ENCODE measurements around the gene RAP1A.
"Not testable (repeated sequence)": the region's sequence is repeated elsewhere in the genome, so short reads cannot be mapped to it uniquely, and the experiment has no call there.

RAP1A gene

DNA sequence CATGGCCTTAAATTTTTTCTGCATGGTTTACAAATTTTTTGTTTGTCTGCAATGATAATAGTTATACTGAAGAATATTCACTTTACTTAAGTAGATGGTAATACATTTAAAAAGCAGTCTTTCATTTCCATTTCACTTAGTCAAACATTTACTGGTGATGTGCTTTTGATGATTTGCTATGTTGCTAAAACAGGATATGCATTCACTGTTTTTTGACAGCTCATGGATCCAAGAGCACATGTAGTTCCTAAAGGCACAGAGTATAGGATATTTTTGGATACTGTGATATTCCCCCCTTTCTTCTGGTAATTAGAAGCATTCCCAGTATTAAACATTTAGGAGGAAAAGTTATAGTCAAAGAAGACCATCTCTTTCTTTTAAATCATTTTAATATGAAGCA lies 45.9 kb downstream of the RAP1A start:
- DNase-seq (ENCODE audit: low read depth), result no peak

DNA sequence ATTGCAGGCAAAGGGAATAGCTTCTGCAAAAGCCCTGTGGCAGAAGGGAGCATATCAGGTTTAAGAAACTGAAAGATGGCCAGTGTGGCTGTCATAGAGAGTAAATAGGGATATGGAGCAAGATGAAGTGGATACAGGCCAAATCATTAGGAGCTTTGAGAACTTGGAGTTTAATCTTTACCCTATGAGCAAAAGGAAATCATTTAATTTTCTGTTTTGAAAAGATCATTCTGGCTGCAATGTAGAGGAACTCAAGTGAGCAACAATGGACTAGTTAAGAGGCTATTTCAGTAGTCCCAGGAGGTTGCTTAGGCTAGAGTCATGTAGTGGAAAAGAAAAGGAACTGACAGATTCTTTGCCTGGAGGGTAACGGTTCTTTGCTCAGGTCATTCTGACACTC lies 47.2 kb downstream of the RAP1A start:
- peak; percentile 16 for DNase-seq (ENCODE audit: low read depth)

DNA sequence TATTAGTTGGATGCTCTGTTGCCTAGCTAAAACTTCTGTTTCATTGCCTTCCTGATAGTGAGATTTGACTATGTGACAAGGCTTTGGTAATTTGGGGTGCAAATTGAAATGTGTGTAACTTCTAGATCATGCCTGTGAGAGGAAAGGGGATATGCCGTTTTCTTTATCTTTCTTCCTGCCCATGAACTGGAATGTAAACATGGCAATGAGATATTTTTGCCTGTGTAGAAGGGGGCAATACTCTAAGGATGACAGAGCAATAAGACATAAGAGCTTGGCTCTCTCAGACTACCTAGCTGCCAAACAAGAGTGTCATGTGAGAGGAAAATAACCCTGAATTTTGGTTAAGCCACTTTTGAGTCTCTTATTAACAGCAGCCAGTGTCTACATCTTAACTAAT lies 49.7 kb downstream of the RAP1A start:
- DNase-seq (ENCODE audit: low read depth), result peak; percentile 17

DNA sequence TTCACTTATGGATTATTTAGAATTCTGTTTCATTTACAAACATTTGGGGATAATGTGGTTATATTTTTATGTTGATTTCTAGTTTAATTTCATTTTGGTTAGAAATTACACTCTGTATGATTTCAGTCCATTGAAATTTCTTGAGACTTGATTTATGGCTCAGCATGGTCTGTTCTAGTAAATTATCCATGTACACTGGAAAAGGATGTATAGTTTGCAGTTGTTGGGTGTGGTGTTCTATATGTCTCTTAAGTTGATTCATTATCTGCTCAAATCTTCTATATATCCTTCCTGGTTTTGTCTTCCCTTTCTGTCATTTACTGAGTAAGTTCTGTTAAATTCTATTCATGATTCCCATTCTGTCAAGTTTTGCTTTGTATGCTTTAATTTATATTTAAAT lies 52.3 kb downstream of the RAP1A start:
- DNase-seq (ENCODE audit: low read depth), result no peak

DNA sequence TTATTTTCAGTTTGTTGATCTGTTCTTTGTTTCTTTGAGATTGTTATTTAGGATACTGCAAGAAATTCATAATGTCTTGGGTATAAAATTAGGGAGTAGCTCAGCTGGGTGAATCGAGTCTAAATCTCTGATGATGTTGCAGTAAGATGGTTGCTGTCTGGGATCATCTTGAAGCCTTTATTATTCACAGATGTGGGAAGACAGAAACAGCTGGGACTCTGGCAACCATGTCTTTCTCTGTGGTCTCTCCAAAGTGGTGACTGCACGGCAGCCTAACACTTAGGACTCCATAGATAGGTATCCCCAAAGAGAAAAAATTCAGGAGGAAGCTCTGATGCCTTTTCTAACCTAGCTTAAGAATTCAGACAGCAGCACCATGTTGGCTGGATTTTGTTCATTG lies 52.7 kb downstream of the RAP1A start:
- no peak for DNase-seq (ENCODE audit: low read depth)

DNA sequence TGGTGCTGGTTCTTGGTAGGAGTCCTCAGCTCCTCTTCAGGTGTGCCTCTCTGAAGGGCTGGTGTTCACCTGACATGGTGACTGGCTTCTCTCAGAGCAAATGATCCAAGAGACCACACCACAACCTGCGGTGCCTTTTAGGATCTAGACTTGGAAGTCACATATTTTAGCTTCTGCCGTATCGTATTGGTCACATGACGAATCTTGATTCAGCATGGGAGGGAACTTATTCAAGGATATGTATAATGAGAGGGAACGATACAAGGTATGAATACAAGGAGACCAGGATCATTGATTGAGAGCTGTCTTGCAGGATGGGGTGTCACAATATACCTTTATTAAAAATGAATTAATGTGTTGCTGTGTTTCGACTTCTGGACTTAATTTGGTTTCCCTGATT lies 58.0 kb downstream of the RAP1A start:
- DNase-seq (ENCODE audit: low read depth), result no peak

DNA sequence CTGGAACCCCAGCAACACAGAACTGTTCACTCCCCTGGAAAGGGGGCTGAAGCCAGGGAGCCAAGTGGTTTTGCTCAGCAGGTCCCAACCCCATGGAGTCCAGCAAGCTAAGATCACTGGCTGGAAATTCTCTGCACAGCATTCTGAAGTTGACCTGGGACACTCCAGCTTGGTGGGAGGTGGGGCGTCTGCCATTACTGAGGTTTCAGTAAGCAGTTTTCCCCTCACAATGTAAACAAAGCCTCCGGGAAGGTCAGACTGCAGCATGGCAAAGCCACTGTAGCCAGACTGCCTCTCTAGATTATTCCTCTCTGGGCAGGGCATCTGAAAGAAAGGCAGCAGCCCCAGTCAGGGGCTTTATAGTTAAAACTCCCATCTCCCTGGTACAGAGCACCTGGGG lies 60.0 kb downstream of the RAP1A start:
- DNase-seq (ENCODE audit: low read depth), result no peak

DNA sequence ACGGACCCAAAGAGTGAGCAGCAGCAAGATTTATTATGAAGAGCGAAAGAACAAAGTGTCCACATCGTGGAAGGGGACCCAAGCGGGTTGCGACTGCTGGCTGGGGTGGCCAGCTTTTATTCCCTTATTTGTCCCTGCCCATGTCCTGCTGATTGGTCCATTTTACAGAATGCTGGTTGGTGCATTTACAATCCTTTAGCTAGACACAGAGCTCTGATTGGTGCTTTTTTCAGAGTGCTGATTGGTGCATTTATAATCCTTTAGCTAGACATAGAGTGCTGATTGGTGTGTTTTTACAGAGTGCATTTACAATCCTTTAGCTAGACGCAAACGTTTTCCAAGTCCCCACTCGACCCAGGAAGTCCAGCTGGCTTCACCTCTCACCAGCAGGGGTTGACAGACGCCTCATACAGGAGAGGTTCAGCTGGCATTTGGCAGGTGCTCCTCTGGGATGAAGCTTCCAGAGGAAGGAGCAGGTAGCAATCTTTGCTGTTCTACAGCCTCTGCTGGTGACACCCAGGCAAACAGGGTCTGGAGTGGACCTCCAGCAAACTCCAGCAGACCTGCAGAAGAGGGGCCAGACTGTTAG lies 60.7 kb downstream of the RAP1A start:
- DNase-seq (ENCODE audit: low read depth), result not testable (repeated sequence)

DNA sequence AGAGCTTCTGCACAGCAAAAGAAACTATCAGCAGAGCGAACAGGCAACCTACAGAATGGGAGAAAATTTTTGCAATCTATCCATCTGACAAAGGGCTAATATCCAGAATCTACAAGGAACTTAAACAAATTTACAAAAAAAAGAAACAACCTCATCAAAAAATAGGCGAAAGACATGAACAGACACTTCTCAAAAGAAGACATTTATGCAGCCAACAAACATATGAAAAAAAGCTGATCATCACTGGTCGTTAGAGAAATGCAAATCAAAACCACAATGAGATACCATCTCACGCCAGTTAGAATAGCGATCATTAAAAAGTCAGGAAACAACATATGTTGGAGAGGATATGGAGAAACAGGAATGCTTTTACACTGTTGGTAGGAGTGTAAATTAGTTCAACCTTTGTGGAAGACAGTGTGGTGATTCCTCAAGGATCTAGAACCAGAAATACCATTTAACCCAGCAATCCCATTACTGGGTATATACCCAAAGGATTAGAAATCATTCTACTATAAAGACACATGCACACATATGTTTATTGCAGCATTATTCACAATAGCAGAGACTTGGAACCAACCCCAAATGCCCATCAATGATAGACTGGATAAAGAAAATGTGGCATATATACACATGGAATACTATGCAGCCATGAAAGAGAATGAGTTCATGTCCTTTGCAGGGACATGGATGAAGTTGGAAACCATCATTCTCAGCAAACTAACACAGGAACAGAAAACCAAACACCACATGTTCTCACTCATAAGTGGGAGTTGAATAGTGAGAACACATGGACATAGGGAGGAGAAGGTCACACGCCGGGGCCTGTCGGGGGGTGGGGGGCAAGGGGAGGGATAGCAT lies 65.9 kb downstream of the RAP1A start:
- DNase-seq (ENCODE audit: low read depth), result not testable (repeated sequence)

DNA sequence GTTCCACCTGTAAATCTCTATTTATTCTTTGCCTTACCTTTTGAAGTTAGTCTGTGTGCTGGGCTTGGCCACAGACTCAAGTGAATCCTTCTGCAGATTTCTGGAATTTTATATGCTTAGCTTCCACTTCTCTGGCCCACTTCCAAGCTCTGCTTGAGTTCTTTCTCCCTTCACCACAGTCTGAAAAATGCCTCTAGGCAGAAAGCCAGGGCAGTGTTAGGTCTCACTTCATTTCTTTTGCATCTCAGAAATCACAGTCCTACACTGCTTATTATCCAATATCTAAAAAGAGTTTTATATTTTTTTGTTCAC lies 70.7 kb downstream of the RAP1A start:
- DNase-seq (ENCODE audit: low read depth), result peak; percentile 91

DNA sequence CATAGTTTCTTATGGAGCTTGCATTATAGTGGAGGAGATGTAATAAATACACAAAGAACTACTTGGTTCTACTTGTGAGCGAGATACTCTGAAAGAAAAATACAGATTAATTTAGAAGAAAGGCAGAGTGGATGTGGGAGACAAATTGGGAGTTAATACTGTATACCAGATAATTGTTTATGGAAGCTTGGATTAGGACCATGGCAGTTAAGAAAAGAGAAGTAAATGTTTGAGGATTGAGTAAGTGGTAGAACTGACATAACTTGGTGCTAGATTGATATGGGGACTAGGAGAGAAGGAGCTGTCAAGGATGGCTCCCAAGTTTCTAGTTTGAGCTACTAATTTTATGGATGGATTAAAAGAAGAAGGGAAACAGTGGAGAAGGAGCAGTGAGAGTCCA lies 72.3 kb downstream of the RAP1A start:
- no peak for DNase-seq (ENCODE audit: low read depth)

DNA sequence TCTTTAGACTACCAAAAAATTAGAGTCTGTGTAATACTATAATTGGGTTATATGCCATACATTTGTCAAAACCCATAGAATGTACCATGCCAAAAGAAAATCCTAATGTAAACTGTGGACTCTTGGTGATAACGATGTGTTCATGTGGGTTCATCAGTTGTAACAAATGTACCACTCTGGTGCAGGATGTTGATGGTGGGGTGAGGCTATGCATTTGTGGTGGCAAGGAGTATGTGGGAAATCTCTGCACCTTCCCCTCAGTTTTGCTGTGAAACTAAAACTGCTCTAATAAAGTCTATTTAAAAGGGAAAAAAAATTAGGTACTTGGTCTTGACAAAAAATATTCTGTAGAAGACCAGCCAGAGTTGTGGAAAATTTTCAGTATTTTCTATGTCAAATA lies 76.2 kb downstream of the RAP1A start:
- no peak for DNase-seq (ENCODE audit: low read depth)

DNA sequence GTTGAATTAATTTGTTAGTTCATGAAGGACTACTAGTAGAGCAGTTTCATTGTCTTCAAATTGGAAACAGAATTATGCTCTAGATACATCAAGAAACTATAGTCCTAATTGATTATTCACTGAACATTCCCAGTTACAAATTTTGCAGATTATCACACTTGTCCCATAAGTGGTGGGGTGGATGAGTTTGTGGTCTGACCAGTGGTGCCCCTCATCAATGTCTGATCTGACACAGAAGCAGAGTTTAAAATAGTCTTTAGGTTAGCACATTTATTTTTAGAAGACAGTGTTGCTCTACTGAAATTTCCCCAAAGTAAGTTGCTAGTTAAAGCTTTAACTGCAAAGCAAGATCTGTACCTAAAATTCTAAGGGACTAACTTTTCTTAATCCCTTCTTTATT lies 76.7 kb downstream of the RAP1A start:
- no peak for DNase-seq (ENCODE audit: low read depth)

DNA sequence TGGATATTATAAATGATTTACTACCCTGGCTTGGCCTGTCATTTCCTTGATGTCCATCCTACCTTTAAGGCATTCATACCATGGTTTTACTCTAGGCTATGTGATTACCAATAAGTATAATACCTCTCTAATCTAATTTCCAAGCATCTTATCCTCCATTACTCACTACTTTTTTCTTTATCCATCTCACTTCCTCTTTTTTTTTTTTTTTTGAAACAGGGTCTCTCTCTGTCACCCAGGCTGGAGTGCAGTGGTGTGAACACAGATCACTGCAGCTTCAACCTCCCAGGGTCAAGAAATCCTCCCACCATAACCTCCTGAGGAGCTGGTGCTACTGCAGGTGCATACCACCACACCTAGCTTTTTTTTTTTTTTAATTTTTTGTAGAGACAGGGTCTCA lies 79.7 kb downstream of the RAP1A start:
- no peak for DNase-seq (ENCODE audit: low read depth)

DNA sequence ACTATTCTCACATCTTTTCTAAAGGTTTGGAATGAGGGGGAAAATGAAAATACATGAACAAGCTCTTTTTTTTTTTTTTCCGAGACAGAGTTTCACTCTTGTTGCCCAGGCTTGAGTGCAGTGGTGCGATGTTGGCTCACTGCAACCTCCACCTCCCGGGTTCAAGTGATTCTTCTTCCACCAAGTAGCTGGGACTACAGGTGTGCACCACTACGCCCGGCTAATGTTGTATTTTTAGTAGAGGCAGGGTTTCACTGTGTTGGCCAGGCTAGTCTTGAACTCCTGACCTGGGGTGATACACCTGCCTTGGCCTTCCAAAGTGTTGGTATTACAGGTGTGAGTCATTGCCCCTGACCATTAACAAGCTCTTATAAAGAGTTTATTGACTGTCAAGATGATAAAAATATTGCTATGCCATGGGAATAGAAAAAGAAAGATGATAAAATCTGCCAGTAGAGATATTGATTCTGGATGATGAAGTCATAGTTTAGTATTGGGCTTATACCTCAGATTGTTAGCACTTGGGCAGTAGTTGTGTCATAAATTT lies 83.0 kb downstream of the RAP1A start:
- DNase-seq (ENCODE audit: low read depth), result no peak

DNA sequence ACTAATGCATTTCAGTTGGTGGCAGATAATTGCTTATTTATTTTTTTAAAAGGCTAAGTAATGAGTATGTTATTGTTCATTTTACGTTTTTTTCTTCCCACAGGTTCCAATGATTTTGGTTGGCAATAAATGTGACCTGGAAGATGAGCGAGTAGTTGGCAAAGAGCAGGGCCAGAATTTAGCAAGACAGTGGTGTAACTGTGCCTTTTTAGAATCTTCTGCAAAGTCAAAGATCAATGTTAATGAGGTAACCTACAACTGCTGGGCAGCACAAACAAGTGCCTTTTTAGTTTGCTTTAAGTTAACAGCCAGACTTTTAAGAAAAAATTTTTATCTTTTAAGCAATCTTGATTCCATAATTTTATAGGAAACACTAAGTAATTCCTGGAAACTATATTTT lies 84.7 kb downstream of the RAP1A start:
- DNase-seq (ENCODE audit: low read depth), result no peak

DNA sequence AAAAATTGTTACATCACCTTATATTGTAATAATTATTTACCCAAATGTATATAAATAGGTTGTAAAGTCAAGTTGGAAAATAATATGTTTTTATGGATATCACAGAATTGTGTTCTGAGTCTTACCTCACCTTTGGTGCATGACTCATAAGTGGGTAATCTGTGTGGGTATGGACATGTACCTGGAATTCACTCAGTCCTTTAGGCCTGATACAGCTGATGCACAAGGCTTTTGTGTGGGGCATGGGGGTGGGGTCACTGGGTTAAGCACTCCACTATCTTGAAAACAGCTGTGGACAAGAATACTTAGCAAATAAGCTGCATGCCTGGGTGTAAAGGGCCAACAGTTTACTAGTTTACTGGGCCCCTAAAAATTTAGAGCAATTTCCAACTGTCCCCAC lies 85.2 kb downstream of the RAP1A start:
- DNase-seq (ENCODE audit: low read depth), result peak; percentile 37

DNA sequence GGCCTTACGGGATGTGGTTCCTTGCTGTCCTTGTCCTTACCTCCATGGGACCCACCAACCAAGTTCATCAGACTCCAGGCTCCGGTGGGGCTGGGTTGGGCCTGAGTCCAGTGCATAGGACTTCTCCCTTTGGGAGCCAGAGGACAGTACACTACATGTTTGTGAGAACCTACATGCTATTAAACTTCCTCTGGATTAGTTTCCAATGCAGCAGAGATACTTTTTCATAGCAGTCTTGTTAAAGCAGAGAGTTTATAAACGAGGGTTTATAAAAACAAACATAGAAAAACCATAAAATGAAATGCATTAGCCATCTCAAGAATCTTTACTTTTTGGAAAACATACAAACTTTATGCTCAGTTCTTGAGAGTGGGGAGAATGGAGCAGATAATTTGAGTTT lies 86.3 kb downstream of the RAP1A start:
- DNase-seq (ENCODE audit: low read depth), result no peak

DNA sequence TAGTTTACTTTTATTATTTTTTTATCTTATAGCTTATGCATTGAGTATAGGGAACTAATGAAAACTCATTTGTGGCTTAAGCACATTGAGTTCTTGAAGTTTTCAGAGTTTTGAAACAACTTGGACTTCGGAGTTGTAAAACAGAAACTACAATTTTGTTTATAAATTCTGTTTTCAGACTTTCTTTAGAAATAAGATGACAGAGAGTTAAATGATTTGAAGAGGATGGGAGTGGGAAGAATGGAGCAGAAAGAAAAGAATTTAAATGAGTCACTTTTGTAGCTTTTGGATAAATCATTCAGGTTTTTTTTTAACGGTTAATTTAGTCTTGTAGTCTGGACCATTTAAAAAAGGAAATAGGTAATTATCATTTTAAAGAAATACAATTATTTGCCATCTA lies 87.3 kb downstream of the RAP1A start:
- DNase-seq (ENCODE audit: low read depth), result peak; percentile 39

DNA sequence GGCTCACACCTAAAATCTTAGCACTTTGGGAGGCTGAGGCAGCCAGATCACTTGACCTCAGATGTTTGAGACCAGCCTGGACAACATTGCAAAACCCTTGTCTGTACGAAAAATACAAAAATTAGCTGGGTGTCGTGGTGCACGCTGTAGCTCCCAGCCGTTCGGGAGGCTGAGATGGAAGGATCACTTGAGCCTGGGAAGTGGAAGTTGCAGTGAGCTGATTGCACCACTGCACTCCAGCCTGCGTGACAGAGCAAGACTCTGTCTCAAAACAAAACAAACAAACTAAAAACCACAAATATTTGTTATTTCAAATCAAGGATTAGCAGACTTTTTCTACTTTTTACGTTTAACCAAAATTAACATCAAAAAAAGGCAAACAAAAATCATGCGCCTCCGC lies 88.3 kb downstream of the RAP1A start:
- peak; percentile 72 for DNase-seq (ENCODE audit: low read depth)

DNA sequence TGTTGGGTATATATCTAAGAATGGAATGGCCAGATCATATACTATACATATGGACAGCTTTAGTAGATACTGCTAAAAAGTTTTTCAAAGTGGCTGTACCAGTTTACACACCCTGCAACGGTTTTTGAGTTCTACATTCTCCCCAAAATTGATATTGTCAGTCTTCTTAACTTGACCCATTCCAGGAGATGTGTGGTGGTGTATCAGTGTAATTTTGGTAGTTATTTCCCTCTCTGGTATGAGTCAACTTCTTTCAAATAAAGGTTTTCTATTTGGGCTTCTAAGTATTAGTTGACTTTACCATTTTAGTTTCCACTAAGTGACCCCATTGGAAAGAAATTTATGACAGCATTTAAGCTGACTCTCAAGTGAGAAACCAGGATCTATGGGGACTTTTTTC lies 90.4 kb downstream of the RAP1A start:
- no peak for DNase-seq (ENCODE audit: low read depth)

DNA sequence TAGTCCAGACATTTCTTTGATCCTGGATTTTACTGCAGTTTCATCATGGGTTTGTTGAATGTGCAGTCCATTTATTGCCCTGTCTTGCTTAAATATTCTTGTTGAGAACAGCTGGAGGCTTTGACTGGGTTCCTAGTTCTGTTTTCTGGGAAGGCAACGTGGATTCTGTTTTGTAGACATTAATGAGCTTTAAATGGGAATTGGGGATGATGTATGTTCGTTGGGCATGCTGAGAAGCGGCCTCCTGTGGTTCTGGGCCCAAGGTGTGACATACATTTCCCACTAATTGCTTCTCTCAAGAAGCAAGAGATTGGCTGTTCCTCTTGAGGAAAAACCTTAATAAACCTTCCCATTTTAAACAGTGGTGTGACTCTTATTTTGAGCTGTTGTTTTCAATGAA lies 96.7 kb downstream of the RAP1A start:
- DNase-seq (ENCODE audit: low read depth), result no peak

DNA sequence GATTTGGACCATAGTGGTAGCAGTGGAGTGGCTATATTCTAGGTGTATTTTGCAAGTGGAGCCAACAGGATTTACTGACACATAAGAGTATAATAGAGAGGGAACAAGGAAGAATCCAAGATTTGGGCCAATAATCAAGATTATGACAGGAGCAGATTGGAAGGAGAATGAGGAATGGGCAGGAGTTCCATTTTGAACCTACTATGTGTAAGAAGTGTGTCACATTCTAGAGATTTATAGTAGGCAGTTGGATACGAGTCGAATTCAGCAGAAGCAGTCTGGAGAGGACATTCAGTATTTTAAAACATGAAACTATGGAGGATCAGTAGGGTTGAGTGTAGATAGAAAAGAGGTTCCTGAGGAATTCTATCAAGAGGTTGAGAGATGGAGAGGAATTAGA lies 97.9 kb downstream of the RAP1A start:
- DNase-seq (ENCODE audit: low read depth), result no peak

DNA sequence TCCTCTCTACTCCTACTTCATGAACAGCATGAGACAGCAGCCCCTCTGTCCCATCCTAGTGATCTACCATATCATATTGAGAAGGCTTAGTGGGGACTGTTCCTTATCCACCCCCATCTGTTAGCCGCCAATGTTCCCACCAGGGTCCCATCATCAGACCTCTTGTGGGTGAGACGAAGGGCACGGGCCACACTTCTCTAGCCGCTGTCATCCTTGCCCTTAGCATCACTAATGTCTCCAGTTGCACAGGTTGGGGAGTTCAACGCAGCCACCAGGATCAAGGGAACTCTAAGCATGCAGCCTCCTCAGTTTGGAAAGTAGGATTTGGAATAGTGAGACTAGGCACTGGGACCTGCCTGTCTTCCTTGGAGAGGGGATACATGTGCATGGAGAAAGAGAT lies 99.5 kb downstream of the RAP1A start:
- DNase-seq (ENCODE audit: low read depth), result no peak

Measured in amniotic epithelial cell (primary cell).